GM18511 (cell line): ENCODE data around the gene PTPRD.

Experiments used
- ATAC-seq: cut with Tn5 transposase; IDR thresholded peaks from one replicate; pipeline ENCODE4 v1.9.1; 2021; ENCODE audit warnings: mild to moderate bottlenecking, moderate library complexity; ENCODE audit not compliant: unreplicated experiment

The PTPRD gene

GRCh38 chr9:8332871-8333270 is 2279.9 kb downstream of the PTPRD start:
- no peak for ATAC-seq

DNA sequence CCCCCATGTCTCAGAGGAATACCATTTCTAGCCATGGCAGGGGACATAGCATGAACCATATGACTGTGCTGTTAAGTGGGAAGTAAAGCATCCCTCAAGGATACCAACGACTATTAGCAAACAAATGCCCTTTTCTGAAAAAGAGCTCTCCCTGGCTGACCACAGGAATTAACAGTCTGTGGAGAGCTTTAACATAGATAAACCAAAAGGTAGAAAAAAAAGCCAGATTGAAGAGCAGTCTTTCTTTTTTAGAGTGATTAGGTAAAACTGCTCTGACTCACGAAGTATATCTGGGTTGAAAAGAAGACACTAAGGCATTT is 2280.5 kb downstream of the PTPRD start:
- ATAC-seq: no peak

DNA sequence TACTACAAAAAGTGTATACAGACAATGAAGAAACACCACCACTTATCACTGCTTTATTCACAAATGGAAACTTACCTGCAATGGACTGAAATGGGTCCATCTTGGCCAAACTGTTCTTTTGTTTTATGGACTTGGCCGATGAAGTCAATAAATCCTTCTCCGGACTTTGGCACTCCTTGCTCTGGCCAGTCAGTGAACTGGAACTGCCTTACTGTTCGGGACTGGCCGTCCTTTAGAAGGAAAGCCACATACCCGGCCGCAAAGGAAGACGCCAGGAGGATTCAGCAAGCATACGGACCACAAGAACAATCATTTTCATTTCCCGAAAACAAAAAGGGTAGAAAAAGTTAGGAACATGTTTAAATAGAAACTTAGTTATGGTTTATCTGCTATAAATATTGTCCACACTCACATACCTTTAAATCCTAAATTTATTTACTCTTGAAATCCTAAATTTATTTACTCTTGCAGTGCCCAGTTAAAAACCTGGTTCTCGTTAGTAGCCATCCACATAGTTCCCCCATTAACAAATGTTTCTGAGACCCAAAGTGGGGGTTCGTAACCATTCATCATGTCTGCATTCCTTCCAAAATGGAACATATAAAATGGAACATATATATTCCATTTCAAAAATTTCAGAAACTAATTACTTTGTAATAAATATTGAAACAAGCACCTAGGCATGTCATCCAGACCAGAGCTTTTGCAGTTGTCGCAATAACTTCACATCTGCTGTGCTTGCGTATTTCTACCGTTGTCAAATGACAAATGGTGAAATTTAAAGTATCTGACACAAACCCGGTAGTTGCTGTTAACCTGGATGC is 2281.1 kb downstream of the PTPRD start:
- ATAC-seq: no peak

DNA sequence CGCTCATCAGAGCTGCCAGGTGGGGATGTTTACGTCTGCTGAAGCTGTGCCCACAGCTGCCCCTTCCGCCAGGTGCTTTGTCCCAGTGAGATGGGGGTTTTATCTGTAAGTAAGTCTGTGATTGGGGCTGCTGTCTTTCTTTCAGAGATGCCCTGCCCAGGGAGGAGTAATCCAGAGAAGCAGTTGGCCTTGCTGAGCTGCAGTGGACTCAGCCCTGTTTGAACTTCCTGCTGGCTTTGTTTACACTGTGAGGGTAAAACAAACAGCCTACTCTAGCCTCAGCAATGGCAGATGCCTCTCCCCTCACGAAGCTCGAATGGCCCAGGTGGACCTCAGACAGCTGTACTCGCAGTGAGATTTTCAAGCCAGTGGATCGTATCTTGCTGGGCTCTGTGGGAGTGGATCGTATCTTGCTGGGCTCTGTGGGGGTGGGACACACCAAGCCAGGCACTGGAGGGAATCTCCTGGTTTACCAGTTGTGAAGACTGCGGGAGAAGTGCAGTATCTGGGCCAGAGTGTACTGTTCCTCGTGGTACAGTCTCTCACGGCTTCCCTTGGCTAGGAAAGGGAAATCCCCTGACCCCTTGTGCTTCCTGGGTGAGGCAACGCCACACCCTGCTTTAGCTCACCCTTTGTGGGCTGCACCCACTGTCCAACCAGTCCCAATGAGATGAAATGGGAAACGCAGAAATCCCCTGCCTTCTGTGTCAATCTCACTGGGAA is 2283.1 kb downstream of the PTPRD start:
- no peak for ATAC-seq

GRCh38 chr9:8315211-8315610 is 2297.6 kb downstream of the PTPRD start:
- no peak for ATAC-seq

DNA sequence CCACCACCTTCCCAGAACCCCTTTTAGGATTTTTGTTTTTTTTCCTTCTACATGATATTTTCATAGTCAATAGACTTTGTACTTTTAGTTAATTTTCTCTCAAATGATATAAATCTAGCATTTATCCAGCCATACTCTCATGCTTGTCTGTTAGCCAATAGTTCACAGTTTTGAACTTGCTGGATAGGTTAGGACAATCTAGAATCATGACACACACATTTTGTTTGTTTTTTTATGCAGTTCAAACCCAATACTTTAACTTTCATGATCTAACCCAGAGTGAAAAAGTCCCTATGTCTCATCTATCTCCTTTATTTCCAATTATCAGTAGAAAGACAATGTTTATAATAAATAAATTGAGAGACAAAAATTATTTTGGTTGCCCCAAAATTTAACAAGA is 2303.5 kb downstream of the PTPRD start:
- ATAC-seq: no peak

DNA sequence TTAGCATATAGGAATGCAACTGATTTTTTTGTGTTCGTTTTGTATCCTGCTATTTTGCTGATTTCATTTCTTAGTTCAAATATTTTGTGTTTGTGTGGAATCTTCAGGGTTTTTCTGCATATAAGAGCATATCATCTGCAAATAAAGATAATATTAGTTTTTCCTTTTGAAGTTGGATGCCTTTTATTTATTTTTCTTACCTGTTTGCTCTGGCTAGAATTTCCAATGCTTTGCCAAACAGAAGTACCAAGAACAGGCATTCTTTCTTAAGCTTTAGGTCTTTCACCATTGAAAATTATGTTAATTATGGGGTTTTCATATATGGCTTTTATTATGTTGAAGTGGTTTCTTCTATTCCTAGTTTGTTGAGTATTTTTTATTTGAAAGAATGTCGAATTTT is 2308.1 kb downstream of the PTPRD start:
- no peak for ATAC-seq

DNA sequence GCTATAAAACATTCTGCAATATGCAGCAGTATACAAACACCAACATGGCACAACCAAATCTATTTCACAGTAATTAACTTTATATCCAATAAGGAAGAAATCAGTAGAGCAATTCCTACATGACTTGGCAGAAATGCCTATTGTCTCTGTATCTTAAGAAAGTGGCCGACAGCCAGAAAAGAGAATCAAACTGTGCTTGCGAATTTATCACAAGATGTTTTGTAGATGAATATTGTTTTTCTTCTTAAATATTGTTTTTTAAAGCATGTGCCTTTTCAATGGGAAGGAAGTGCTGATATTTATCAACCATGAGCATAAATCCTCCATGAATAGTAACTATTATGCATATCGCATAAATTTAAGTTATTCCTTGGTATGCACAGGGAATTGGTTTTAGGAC is 2311.5 kb downstream of the PTPRD start:
- ATAC-seq: no peak

DNA sequence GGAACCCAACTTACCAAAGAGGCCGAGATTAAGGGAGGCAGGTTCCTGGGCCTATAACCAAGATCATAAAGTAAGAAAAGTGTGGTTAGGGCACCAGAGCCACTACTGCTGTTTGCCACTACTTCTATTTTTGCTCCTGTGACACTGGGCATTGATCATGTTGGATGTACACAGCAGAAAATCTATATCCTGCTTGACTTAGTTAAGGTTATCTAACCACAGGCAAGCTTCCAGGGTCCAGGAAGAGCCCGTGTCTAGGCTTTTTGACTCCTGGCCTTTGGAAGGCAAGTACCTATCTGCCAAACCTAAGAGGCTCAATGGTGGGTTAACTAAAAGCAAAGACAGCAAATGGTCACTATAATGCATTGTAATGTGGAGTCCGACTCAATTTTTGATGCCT is 2315.8 kb downstream of the PTPRD start:
- ATAC-seq: no peak

GRCh38 chr9:8292657-8293056 is 2320.1 kb downstream of the PTPRD start:
- ATAC-seq: no peak

GRCh38 chr9:8289681-8290080 is 2323.1 kb downstream of the PTPRD start:
- ATAC-seq: no peak

GRCh38 chr9:8287970-8288369 is 2324.8 kb downstream of the PTPRD start:
- no peak for ATAC-seq

DNA sequence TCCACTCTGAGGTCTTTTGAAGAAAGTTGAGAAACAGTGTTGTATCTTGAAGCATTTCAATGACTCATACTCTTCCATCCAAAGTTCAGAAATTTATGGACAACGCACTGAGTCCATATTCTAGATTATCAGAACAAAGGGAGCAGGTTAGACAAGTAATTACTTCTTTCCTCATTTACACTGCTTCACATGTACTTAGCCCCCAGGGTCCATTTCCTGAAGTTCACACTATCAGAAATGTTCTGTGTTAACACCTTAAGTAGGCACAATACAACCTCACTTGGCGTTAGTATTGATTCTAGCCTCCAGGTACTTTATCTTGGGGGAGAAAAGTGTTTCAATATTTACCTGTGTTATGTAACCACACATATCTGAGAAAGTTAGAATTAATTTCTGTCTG is 2325.3 kb downstream of the PTPRD start:
- ATAC-seq: no peak

- no peak for ATAC-seq
Measured at GRCh38 chr9:8284884-8285283, 2327.9 kb downstream of the PTPRD start.

GRCh38 chr9:8282535-8282934 is 2330.3 kb downstream of the PTPRD start:
- ATAC-seq: no peak

GRCh38 chr9:8280811-8281210 is 2332.0 kb downstream of the PTPRD start:
- ATAC-seq: no peak

GRCh38 chr9:8278048-8278447 is 2334.8 kb downstream of the PTPRD start:
- ATAC-seq: no peak

DNA sequence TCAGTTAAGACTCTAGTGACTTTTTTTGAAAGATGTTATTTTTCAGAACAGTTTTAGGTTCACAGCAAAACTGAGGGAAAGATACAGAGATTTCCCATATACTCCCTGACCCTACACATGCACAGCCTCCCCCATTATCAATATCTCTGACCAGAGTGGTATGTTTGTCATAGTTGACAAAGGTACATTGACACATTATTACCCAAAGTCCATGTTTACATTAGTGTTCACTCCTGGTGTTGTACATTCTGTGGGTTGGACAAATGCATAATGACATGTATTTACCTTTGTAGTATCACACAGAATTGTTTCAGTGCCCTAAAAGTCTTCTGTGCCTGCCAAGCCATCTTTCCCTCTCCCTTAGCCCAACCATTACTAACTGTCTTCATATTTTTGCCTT is 2342.6 kb downstream of the PTPRD start:
- no peak for ATAC-seq

DNA sequence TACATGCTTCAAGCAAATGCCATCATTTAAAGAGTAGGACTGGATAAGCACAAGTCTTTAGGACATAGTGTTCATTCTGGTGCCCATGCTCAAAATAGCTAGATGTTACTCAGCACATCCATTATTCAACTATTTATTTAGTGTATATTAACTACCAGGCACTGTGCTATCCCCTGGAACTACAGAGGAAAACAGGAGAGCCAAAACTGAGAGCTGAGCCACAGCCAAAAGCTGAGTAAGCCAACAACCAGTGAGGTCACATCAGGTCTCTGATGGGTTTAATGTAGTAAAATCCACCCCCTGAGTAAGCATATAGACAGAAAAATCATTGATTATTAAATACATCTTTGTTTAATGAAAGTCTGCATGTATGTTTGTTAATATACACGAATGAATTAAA is 2343.9 kb downstream of the PTPRD start:
- no peak for ATAC-seq

DNA sequence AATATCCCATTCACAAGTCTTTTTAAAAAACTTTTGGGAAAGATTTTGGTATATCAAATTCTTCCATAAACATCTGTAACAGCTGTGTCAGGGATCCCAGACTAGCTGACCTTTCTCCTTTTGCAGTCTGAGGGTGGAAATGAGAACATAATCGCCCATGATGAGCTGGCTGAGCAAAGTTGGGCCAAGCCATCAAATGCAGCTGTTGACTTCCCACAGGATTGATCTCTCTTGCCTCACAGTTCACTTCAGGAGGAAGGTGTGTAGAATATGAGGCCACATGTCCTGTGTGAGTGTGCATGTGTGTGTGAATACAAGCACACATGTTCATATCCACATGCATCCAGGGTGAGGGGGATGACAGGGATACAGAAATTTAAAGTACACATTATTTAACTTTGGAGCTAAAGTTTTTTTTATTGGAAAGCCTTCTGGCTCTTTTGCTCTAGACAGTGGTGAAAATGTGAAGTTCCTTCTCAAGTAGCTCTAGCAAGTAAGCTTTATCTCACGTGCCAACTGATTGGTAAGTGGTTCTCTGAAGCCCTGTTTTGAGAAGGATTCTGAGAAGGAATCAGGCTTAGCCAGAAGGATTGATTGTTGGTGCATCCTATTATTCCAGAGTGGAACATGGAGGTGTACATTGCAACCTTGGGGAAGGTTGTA is 2344.5 kb downstream of the PTPRD start:
- ATAC-seq: no peak

GRCh38 chr9:8267636-8268035 is 2345.2 kb downstream of the PTPRD start:
- ATAC-seq: no peak

- no peak for ATAC-seq
Measured at GRCh38 chr9:8266861-8267260, 2345.9 kb downstream of the PTPRD start.
